DOHH2 (cell line): ENCODE data around the gene PAX2.

Experiments
- CTCF ChIP-seq: fragments of 200-600 bp; sonication (generic); IDR thresholded peaks from one replicate; pipeline ENCODE4 v1.5.1; 2014; ENCODE audit warnings: antibody characterized with exemption, mild to moderate bottlenecking, low read depth, low read length; ENCODE audit not compliant: poor library complexity, severe bottlenecking
- EZH2phosphoT487 ChIP-seq: fragments of 200-600 bp; sonication (generic); IDR thresholded peaks from 2 replicates; pipeline ENCODE4 v1.6.1; 2017; ENCODE audit warnings: borderline replicate concordance, mild to moderate bottlenecking, antibody characterized with exemption, low read length, moderate library complexity, mixed read lengths

DNA sequence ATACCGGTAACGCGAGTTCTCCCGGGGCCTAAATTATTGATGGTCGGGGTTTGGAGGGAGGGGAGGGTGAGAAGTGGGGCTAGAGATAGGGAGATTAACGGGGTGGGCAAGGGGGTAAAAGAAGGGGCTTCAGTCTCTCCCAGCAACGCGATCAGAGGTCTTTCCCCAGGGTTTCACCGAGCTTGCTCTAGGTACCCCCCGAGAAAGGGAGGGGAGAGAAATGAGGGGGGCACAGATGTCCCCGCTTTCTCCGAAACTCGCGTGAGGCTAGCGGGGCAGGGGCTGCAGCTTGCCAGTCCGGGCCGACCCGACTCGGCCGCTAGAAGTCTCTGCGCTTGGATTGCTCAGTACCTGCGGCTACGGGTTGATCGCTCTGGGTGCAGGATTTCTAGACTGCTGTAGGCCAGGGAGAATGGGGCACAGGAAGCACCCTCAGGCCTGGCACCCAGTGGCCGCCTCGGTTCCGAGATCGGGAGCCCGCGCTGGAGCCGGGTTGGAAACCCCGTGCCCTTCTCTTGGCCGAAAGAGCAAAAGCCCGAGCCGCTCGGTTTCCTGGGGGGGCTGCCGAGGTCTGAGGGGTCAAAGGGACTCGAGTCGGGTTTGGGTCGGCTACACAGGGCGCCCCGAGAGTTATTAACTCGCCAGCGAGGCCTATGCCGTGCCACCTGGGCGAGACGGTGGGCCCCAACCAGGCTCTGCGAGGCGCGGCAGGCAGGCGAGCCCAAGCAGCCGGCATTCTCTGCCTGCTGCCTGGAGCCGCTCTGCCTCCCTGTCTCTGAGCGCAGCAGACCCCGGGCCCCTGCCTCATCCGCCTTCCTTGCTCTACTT lies 3.1 kb downstream of the PAX2 start:
- TF ChIP-seq CTCF: no peak
- TF ChIP-seq EZH2phosphoT487: no peak
